ENCODE results near the gene PALM3. TPM values are rescaled to one million over a fixed set of nuclear protein-coding genes. Genes with fewer than 3 reads are reported as not detected.
"Not testable (repeated sequence)": the region's sequence is repeated elsewhere in the genome, so short reads cannot be mapped to it uniquely, and the experiment has no call there.

PALM3 gene
- total RNA-seq, 2 experiments from 2014 or later, result 0.09 TPM; not detected in 1

GRCh38 chr19:14050512-14050911 lies 11.4 kb downstream of the PALM3 start:
- Histone ChIP-seq H4K20me1 (ENCODE audit: insufficient read depth, low read length) (no peaks in the 10 kb centered on the region), H3K9me3 (ENCODE audit: low read length) (no peaks in the 10 kb centered on the region), H3K4me2 (ENCODE audit: low read length) (no peak overlapping the region), H3K27ac (ENCODE audit: low read depth, low read length, poor library complexity, severe bottlenecking) (no peak overlapping the region), H3K9me2 (ENCODE audit: insufficient read depth, low read length) (no peaks in the 10 kb centered on the region), H3K4me1 (ENCODE audit: insufficient read depth, low read length, poor library complexity, severe bottlenecking) (no peaks in the 10 kb centered on the region), H3K79me2 (ENCODE audit: insufficient read depth, low read depth, low read length) (no peaks in the 10 kb centered on the region), H3K36me3 (ENCODE audit: insufficient read depth, low read length) (peaks cover 9% of the 10 kb centered on the region), H2AFZ (ENCODE audit: low read length) (no peak overlapping the region), H3K4me3 (ENCODE audit: low read depth, low read length, poor library complexity, severe bottlenecking) (no peak overlapping the region)
- CTCF ChIA-PET (ENCODE audit: unreplicated experiment), result interaction anchor here (1.1 kb wide), 1 partner anchor 10 kb away, joined by 3 read pairs; no protein-coding TSS in a partner anchor
- POLR2A ChIA-PET, result no interaction called here
- intact Hi-C loops (cut with micrococcal nuclease; ENCODE audit: unreplicated experiment), result no loop called here
- DNase-seq (ENCODE audit: low spot score), result no peak
- TF ChIP-seq CTCF (conservative IDR thresholded peaks at IDR 0.05; ENCODE audit: low read length) (no peak), EZH2phosphoT487 (IDR thresholded peaks at IDR 0.05; ENCODE audit: borderline replicate concordance, low read depth, low read length) (no peak)
- no TSS peak for BruUV-seq (replicated peaks)

- H3K27ac ChIP-seq (ENCODE audit: low read depth, low read length, poor library complexity, severe bottlenecking), result no peak overlapping the region
- no peak overlapping the region for H2AFZ ChIP-seq (ENCODE audit: low read length)
- H3K4me2 ChIP-seq (ENCODE audit: low read length), result no peak overlapping the region
- ChIA-PET POLR2A (interaction anchor here (0.7 kb wide), 1 partner anchor 168 kb away, joined by 4 read pairs; no protein-coding TSS in a partner anchor), CTCF (ENCODE audit: unreplicated experiment) (interaction anchor here (0.5 to 0.6 kb wide), 2 partner anchors 13 to 176 kb away, joined by 3 read pairs; no protein-coding TSS in a partner anchor)
- peak; percentile 67 for DNase-seq (ENCODE audit: low spot score)
- H4K20me1 ChIP-seq (ENCODE audit: insufficient read depth, low read length), result no peaks in the 10 kb centered on the region
- no TSS peak for BruUV-seq (replicated peaks)
- TF ChIP-seq EZH2phosphoT487 (IDR thresholded peaks at IDR 0.05; ENCODE audit: borderline replicate concordance, low read depth, low read length), result no peak
- TF ChIP-seq CTCF (conservative IDR thresholded peaks at IDR 0.05; ENCODE audit: low read length), result peak; percentile 97
- H3K79me2 ChIP-seq (ENCODE audit: insufficient read depth, low read depth, low read length), result no peaks in the 10 kb centered on the region
- H3K4me1 ChIP-seq (ENCODE audit: insufficient read depth, low read length, poor library complexity, severe bottlenecking), result no peaks in the 10 kb centered on the region
- H3K9me2 ChIP-seq (ENCODE audit: insufficient read depth, low read length), result no peaks in the 10 kb centered on the region
- no peaks in the 10 kb centered on the region for H3K9me3 ChIP-seq (ENCODE audit: low read length)
- intact Hi-C loops (cut with micrococcal nuclease; ENCODE audit: unreplicated experiment), result no loop called here
- peaks cover 9% of the 10 kb centered on the region for H3K36me3 ChIP-seq (ENCODE audit: insufficient read depth, low read length)
- no peak overlapping the region for H3K4me3 ChIP-seq (ENCODE audit: low read depth, low read length, poor library complexity, severe bottlenecking)
Measured at GRCh38 chr19:14048443-14049153, 13.3 kb downstream of the PALM3 start.

GRCh38 chr19:14047866-14048265 lies 14.0 kb downstream of the PALM3 start:
- DNase-seq (ENCODE audit: low spot score); H4K20me1 ChIP-seq (ENCODE audit: insufficient read depth, low read length); intact Hi-C loops (cut with micrococcal nuclease; ENCODE audit: unreplicated experiment); H3K9me3 ChIP-seq (ENCODE audit: low read length); BruUV-seq (replicated peaks); H3K36me3 ChIP-seq (ENCODE audit: insufficient read depth, low read length); H3K9me2 ChIP-seq (ENCODE audit: insufficient read depth, low read length); H3K4me3 ChIP-seq (ENCODE audit: low read depth, low read length, poor library complexity, severe bottlenecking); H3K4me1 ChIP-seq (ENCODE audit: insufficient read depth, low read length, poor library complexity, severe bottlenecking); H3K79me2 ChIP-seq (ENCODE audit: insufficient read depth, low read depth, low read length); H2AFZ ChIP-seq (ENCODE audit: low read length); H3K4me2 ChIP-seq (ENCODE audit: low read length); H3K27ac ChIP-seq (ENCODE audit: low read depth, low read length, poor library complexity, severe bottlenecking): not testable (repeated sequence)
- ChIA-PET CTCF (ENCODE audit: unreplicated experiment) (interaction anchor here (0.5 to 0.6 kb wide), 2 partner anchors 12 to 175 kb away, joined by 3 read pairs; no protein-coding TSS in a partner anchor), POLR2A (interaction anchor here (1.1 kb wide), 1 partner anchor 63 kb away, joined by 4 read pairs; no protein-coding TSS in a partner anchor)

All from OCI-LY7 (cell line).